K562 (cell line): Measurements from ENCODE around the gene THUMPD2.

Experiments
- CHD2 ChIP-seq: IDR thresholded peaks from 2 replicates; pipeline ENCODE4 v1.6.1; 2011; ENCODE audit warnings: low read depth, low read length
- NRF1 ChIP-seq, 2 experiments: fragments of 450-650 bp; IDR thresholded peaks in 1 of 2; conservative IDR thresholded peaks in 1 of 2; 2 replicates each; pipeline ENCODE4 v1.6.1; 2014; ENCODE audit warnings: mild to moderate bottlenecking in 2 of 2
- POLR2A ChIP-seq: fragments of 450-650 bp; conservative IDR thresholded peaks from 2 replicates; pipeline ENCODE4 v1.6.1; 2016
- POLR2AphosphoS2 ChIP-seq: IDR thresholded peaks from 2 replicates; pipeline ENCODE4 v1.6.1; 2012; ENCODE audit warnings: low read length, improper control_type of control experiment
- TF ChIP-seq, protein P1 (sequence below): fragments of 250-450 bp; sonication (Bioruptor Pico); IDR thresholded peaks from 2 replicates; pipeline ENCODE4 v1.5.0; 2021

DNA sequence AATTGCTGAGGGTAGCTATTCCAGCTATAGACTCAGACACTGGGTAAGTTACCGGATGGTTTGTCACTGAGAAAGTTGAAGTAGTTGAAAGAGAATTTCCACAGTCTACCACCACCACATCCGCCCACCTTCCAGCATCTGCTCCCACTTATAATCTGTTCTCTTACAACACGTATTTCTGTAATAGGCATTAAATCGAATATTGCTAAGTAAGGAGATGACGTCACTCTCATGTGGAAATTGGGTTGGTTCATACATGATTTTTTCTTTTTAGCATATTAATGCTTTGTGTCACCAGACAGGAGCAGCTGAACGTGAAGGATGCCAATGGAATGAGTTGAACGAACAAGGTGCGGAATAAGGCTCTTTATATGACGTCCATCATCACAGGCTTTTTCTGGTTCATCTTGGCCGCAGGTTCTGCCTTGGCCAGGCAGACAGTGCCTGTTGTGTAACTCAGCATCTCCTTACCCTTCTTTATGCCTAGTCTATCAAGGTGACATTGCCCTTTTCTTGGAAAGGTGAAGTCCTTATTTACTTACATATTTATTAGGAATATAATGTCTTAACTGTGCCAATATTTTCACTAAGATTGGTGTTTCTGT is 45.9 kb downstream of the THUMPD2 start:
- TF ChIP-seq POLR2A, result no peak
- no peak for TF ChIP-seq CHD2
- TF ChIP-seq, protein P1, sequence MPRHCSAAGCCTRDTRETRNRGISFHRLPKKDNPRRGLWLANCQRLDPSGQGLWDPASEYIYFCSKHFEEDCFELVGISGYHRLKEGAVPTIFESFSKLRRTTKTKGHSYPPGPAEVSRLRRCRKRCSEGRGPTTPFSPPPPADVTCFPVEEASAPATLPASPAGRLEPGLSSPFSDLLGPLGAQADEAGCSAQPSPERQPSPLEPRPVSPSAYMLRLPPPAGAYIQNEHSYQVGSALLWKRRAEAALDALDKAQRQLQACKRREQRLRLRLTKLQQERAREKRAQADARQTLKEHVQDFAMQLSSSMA (CRISPR knock-in tag), result no peak
- TF ChIP-seq POLR2AphosphoS2, result no peak
- no peak for TF ChIP-seq NRF1 (conservative IDR thresholded peaks at IDR 0.05 in 1 of 2, IDR thresholded peaks at IDR 0.05 in 1 of 2)
